Measurements from ENCODE around the gene CACNA2D1.

CACNA2D1 gene

DNA sequence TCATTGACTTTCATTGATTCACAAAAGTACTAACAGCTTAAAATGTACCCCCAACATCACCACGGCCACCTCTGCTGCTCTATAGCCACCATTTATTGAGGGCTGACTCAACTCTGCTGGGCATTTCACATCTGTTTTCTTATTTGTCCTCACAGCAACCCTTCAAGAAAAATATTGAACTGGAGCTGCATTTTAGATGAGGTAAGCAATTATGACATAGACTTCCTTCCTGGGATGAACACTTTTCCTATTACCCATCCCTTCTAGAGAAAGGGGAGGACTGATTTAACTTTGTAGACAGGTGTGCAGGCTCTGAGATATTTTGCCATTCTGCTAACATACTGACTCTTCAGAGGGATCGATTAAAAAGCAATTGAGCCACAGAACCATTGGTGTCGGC, 217.4 kb downstream of the CACNA2D1 start:
- DNase-seq (ENCODE audit: low spot score), result no peak

DNA sequence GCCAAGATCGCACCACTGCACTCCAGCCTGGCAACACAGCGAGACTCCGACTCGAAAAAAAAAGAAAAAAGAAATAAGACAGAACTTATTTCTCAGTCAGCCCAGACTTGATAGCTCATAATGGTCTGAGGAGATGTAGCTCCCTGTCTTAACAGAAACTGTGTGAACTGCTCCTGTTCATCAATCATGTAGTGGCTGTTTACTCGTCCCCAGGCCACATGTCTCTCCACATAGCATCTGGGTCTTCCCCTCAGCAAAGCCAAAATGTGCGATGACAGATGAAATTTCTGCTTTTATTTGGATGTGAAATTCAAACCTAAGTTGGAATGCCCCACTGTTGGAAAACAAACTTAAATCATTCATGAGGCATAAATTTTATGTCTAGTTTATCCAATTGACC, 219.0 kb downstream of the CACNA2D1 start:
- DNase-seq (ENCODE audit: low spot score), result no peak

DNA sequence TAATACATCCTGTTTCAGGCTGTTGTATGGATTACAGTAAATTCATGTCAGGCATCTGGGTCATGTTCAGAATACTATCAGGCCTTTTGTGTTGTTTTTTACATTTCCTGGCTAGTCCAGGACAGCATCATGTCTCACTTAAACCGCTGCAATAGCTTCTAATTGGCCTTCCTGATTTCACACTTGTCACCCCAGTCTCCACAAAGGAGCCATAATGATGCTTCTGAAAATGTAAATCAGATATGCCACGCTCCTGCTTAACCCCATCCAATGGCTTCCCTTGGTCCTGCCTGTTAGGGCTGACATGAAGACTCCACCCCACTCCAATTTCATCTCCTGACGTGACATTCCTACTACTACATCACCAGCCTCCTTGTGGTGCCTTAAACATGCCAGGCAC, 220.0 kb downstream of the CACNA2D1 start:
- DNase-seq (ENCODE audit: low spot score), result no peak

DNA sequence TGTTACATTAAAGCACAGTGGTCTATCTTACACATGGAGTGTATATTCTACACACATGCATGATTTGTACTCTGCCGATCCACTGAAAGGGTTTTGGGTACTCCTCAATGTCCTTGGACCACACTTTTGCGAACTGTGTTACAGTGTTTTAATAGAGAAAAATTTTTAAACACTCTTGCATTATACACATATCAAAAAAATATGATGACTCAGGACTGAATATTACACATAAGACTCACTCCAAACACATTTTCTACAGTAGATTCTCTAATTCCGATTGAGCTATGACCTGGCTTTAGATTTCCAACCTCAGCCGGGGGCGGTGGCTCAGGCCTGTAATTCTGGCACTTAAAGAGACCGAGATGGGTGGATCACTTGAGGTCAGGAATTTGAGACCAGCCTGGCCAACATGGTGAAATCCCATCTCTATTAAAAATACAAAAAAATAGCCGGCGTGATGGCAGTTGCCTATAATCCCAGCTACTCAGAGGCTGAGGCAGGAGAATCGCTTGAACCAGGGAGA, 222.4 kb downstream of the CACNA2D1 start:
- DNase-seq (ENCODE audit: low spot score), result no peak

DNA sequence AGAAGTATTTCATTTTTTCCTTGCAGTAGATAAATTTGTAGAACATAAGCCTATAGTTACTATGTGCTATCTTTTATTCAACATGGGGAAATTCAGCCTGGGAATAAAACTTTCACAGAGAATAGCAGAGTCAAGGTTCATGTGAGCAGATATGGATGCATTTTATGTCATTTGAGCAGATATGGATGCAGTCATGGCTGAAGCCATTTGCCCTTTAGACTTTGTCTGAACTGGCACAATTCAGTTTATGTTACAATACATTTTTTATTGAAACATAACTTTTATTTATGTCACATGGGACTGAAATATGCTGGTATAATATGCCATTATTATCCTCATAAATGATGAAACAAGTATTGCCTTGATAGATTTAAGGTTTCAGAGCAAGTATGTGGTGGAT, 231.1 kb downstream of the CACNA2D1 start:
- DNase-seq (ENCODE audit: low spot score), result no peak

DNA sequence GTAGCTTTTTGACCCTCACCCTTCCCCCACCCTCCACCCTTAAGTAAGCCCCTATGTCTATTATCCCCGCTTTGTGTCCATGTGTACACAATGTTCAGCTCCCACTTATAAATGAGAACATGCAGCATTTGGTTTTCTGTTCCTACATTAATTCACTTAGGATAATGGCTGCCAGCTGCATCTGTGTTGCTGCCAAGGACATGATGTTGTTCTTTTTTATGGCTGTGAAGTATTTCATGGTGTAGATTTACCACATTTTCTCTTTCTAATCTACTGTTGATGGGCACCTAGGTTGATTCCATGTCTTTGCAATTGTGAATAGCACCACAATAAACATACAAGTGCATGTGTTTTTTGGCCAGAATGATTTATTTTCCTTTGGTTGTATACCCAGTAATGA, 232.2 kb downstream of the CACNA2D1 start:
- DNase-seq (ENCODE audit: low spot score), result no peak

DNA sequence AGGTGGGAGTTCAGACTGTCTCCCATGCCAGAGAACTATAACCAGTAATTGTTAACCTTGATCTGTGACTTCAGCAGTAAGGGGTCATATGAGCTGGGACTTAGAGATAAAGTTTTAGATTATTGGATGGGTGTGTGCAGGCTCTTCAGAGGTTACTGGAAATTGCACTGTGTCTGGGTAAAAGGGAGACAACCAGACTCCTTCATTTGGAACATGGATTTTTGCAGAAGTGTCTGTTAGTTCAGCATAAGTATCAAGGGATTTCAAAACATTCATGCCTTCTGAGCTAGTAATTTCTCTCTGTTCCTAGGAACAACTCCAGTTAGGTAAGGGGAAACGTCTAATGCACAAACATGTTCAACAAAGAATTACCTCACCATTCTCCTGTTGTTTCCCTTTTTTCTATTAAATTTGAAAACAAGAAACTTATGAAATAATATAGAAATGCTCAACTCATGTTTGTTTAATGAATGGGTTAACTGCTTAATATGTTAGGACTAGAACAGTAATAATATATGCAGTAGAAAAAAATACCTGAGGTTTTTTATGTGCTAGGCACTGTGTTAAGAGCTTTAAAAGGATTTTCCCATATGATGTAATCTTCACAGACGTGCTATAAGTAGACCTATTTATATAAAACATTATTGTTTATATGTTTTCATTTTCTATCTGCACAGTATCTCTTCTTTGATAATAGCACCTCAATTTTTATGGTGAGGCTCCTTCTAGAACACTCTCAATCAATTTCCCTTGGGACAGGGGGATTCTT, 233.0 kb downstream of the CACNA2D1 start:
- DNase-seq (ENCODE audit: low spot score), result no peak

DNA sequence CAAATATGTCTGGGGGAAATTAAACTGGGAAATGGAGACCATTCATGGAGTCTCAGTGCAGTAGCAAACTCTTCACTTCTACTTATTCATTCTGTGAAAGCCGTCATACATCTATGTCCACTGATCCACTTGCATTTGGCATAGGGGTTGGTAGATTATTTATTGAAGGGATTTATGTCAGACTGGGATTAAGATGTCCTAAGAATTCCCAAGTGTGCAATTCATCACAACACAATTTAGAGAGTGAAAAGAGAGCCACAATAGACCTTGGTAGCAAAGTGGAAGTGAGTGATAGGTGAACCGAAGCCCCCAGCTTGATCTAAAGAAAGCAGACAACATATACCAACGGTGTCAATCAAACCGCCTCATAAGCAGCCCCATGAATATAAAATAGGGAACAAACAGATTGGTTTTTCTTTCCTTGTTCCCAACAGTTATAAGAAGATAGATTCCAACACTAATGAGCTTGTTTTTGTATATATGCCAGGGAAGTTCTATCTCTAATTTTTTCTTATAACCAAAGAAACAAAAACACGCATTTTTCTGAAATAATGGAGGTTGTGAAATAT, 234.3 kb downstream of the CACNA2D1 start:
- DNase-seq (ENCODE audit: low spot score), result peak; percentile 30

DNA sequence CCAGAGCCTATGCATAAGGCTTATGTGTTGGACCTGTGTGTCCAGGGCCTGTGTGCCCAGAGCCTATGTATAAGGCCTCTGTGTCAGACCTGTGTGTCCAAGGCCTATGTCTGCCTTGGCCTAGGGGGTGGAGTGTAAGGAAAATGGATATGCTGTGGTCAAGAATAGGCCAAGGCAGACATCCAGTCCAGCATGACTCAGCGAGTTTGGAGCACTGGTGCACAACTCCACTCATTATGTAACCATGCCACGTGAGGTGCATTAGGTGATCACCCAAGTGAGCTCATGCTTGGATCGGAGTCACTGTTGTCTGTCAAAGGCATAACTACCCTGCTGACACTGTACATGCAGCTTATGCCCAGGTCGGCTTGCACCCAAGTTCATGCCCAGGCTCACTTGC, 238.9 kb downstream of the CACNA2D1 start:
- DNase-seq (ENCODE audit: low spot score), result no peak

DNA sequence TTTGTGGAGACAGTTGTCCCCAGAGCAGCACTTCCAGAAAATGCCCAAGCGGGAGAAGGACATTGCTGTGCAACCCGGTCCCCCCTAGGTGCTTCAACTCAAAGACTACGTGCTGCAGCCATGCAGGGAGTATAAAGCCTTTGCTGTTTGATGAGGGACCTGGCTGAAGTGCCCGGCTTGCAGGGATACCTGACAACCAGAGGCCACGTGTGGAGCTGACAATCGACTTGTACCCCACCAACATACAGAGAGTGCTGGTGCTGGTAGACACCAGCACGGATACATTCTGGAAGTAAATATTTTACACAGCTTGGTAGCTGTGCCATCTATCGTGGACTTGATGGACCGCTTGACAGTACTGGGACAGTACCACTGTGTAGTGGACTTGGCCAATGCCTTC, 240.6 kb downstream of the CACNA2D1 start:
- no peak for DNase-seq (ENCODE audit: low spot score)

DNA sequence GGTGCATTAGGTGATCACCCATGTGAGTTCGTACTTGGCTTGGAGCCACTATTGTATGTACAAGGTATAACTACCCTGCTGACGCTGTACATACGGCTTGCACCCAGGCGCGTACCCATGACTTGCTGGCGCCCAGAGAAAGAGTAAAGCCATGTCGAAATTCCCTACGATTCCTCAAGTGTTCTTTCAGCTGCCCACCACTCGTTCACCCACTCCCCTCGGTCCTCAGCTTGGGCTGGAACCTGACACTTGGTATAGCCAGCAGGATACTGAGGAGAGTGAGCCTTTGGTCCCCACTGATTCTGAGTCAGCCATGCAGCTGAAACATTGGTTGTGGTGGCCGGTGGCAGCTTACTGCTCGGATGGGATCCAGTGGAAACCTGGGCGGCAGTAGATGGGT, 241.5 kb downstream of the CACNA2D1 start:
- DNase-seq (ENCODE audit: low spot score), result no peak

DNA sequence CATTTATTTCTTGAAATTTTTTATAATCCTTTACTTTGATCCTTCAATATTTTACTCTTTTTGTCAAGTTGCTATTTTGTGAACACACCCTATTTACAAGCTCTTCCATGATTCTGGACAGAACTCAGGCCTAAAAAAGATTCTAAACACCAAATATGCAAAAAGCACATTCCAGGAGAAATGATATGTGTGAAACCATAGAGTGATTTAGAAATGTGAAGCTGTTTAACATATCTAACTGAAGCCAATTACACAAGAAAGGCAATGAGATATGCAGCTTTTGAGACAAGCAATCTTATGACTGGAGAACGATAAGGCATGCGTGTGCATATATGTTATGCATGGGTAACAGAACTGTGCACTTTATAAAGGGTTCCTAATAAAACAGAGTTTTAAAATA, 243.0 kb downstream of the CACNA2D1 start:
- DNase-seq (ENCODE audit: low spot score), result no peak

DNA sequence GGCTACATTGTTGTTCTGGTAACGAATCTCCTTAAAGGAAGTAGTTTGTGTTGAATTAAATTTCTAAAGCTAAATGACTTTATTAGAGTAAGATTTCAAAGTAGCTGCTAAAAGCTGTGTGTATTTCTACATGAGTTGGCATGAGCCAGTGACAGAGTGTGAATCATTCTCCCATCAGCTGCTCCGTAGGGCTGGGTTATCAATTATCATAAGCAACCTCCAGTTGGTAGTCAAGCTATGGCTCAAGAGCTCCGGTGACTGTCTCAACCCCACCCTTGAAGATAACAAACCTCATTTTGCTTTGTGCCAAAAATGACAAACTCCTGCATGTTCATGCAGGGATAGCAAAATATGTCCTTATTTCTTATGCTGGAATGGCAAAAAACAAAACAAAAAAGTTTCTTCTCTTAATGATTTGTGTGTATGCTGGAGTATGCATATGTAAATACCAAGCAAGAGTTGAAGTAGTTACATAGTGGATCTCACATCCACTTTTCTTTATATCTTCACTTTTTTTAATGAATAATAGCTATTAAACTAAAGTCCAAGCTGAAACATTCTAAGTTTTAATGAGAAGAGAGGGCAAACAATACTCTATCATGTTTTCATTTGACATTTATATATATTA, 249.4 kb downstream of the CACNA2D1 start:
- DNase-seq (ENCODE audit: low spot score), result no peak

DNA sequence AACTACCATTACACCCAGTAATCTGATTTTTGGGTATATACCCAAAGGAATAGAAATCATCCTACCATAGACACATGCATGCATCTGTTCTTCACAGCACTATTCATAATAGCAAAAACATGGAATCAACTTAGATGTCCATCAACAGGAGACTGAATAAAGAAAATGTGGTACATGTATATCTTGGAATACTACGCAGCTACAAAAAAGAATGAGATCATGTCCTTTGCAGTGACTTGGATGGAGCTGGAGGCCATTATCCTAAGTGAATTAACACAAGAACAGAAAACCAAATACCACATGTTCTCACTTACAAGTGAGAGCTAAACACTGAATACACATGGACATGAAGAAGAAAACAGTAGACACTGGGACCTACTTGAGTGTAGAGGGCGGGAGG, 254.9 kb downstream of the CACNA2D1 start:
- DNase-seq (ENCODE audit: low spot score), result no peak

DNA sequence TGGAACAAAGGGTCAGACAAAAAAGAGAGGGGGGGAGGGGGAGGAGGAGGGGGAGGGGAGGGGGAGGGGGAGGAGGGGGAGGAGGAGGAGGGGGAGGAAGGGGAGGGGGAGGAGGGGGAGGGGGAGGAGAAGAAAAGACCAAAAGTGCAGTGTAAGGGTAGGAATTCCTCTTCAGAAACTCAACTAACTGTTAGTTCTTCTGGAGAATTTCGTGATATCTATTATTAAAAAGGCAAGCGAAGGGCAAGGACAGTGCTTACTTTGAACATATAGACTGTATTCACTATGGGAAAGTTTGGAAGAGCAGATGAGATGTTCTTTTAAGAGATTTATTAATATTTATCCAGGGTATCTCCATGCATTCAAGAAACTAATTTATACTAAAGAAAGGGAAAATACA, 258.1 kb downstream of the CACNA2D1 start:
- DNase-seq (ENCODE audit: low spot score), result no peak

DNA sequence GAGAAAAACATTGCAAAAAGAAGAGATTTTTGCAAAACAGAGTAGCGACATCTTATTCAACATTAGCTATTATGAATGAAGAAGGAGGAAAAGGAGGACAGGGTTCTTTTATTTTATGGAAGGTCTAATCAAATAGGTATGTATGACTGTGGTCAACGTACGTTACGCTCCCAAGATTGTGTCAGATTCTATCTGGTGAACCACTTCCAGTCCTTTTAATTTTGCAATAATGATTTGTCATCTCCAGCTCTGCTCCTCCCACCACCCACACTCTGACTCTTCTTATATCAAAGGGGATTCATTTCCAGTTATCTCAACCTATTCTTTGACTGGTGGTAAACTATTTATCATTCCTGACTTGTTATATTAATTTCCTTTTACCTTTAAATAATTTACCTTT, 259.9 kb downstream of the CACNA2D1 start:
- no peak for DNase-seq (ENCODE audit: low spot score)

DNA sequence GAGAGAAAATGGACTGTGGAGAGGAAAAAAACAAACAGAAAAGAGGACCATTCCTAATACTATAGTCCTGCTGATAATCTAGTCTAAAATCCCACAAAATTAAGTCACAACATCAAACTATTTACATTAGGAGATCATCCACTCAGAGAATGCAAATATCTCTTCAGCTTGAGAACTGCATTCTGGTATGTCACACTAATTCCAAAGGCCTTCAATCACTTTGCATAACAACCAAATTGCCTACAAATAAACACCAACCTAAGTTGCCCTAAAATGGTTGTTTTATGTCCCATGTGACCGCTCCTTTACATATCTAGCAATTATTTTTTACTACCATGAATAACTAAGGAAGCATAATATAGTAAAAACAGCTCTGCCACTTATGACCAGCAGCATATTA, 264.3 kb downstream of the CACNA2D1 start:
- no peak for DNase-seq (ENCODE audit: low spot score)

DNA sequence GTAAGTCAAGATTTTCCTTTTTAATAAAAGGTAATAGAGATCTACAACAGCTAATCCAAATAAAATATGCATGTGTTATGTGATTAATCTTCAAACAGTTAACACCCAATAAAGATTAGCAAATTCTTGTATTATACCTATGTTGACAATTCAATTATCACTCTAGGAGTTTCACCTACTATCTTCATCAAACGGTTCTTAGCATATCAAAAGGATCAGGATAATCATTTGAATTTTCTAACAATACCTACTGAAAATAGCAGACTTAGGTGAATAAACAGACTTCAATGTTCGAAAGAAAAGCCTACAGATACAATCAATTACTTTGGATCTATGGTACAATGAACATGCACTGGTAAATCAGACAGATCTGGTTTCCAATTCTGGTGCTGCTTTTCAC, 268.3 kb downstream of the CACNA2D1 start:
- DNase-seq (ENCODE audit: low spot score), result no peak

DNA sequence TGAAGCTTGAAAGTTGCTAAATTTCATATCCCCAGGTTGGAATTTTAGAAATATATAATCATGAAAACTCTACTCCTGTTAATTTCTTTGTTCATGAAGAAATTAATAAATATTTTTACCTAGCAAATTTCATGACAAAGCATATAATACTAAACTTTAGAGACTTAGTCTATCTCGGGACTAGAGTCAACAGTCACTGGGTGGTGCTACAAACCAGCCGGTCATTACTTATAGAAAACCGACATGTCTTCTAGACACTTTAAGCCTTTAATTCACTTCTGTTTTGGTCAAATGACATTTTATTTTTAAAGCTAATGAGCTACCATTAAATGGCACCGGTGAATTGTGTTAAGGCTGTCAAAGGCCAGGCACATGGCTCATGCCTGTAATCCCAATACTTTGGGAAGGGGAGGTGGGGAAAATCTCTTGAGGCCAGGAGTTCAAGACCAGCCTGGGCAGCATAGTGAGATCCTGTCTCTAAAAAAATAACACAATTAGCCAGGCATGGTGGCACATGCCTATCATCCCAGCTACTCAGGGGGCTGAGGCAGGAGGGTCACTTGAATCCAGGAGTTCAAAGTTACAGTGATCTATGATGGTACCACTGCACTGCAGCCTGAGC, 270.1 kb downstream of the CACNA2D1 start:
- DNase-seq (ENCODE audit: low spot score), result no peak

DNA sequence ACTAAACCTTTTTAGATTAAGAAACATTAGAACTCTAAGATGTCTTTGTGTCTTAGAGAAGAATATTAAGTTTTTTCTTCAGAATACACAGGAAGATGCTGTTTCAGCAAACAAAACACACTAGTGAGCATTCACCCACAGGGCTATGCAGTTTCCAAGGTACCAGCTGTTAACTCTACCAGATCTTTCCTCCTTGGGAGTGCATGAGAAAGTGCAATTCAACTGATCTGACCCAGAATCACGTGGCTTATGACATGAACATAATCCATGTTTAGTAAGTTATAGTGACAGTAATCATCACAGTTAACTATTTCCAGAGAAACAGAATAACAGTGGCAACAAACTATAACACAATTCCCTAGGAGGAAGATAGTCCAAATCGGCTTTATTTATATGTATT, 270.7 kb downstream of the CACNA2D1 start:
- no peak for DNase-seq (ENCODE audit: low spot score)

DNA sequence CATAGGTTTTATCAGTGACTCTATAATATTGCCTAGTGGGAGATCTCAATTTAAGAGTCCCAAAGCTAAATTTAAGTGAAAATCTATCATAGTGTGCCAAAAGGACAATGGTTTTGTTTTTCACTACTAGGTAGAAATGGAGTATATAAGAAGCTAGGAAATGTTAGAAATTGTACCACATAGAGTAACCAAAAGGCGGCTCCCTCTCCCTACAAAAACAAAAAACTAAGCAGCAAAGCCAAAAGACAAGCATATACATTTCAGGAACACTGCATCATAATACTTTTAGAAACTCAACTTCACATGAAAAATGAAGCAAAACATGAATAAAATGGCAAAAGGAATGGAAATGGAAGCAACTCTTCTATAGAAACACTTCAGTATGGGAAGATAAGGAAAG, 271.6 kb downstream of the CACNA2D1 start:
- no peak for DNase-seq (ENCODE audit: low spot score)

DNA sequence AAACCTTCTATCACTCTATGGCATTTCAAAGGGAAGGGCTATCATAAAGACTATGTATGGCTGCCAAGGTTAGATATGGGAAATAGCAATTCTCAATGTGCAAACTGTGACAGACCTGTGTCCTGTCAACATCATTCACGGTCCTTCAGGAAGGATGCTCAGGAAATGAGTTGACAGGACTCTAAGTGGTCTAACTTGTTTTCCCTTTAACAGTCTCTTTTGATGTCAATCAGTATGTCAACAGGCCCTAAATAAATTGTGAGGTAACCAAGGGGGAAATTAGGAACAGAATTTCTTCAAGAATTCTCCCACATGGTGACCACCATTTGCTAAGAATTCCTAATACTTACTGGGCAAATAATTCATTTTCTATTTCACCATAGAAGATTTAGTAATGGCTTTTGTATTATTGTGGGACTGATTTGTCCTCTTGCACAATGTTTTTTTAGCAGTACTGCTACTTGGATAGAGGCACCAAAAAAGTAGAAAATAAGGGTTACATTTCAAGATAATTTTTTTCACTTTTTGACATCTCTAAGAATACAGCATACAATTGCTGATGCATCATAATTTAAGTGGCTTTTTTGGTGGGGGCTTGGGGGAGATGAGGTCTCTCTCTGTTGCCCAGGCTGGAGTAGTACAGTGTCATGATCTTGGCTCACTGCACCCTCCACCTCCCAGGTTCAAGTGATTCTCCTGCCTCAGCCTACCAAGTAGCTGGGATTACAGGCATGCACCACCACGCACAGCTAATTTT, 275.8 kb downstream of the CACNA2D1 start:
- no peak for DNase-seq (ENCODE audit: low spot score)
